Endothelial cell of umbilical vein (primary cell): ENCODE measurements around the gene RAB31. TPM values are rescaled to one million over a fixed set of nuclear protein-coding genes. Genes with fewer than 3 reads are reported as not detected.

Source experiments
- BruUV-seq: library from RNA; stranded (reverse); fragments of 400-500 nt; replicated peaks from 2 replicates; lab custom pipeline; 2021; lab: Mats Ljungman, UMichigan
- CTCF ChIA-PET: fragments of 300-600, 350-600 bp; sonication (Branson Sonifier 250); formaldehyde crosslinking; loops from one replicate; lab custom pipeline; 2021; ENCODE audit warnings: antibody characterized with exemption, inconsistent platforms; lab: Charles Lee
- POLR2A ChIA-PET: fragments of 300-600, 350-600 bp; sonication (Branson Sonifier 250); formaldehyde crosslinking; loops from one replicate; lab custom pipeline; 2021; ENCODE audit warnings: antibody characterized with exemption, inconsistent platforms; lab: Charles Lee
- DNase-seq: peaks from one replicate; pipeline ENCODE4 v3.0.0-alpha.2; 2011; ENCODE audit warnings: low read depth, low spot score
- FAIRE-seq: peaks from 2 replicates; lab custom pipeline; 2011; peaks lifted over from hg19 to GRCh38; lab: Jason Lieb, UNC
- H2AFZ ChIP-seq: 2 replicates; pipeline ENCODE4 v1.6.0; 2012; ENCODE audit warnings: low read depth, low read length, control low read depth, inconsistent platforms
- H3K27ac ChIP-seq: 2 replicates; pipeline ENCODE4 v1.5.1; 2011; ENCODE audit warnings: low read depth, mild to moderate bottlenecking, control low read depth, low read length, moderate library complexity; ENCODE audit not compliant: insufficient read depth
- H3K27me3 ChIP-seq, 2 experiments: 2 replicates each; pipeline versions ENCODE4 v1.6.0 to v1.6.1; 2011; ENCODE audit warnings: low read length in 2 of 2, mixed read lengths in 1 of 2; ENCODE audit not compliant: control insufficient read depth in 2 of 2, insufficient read depth in 2 of 2
- H3K36me3 ChIP-seq, 2 experiments: 2 replicates in 1 of 2; 3 replicates in 1 of 2; pipeline ENCODE4 v1.5.1; 2011; ENCODE audit warnings: low read length in 2 of 2, mild to moderate bottlenecking in 1 of 2, moderate library complexity in 1 of 2; ENCODE audit not compliant: control insufficient read depth in 2 of 2, insufficient read depth in 2 of 2; ENCODE audit errors: extremely low read depth in 1 of 2
- H3K4me1 ChIP-seq: 3 replicates; pipeline ENCODE4 v1.5.1; 2011; ENCODE audit warnings: mild to moderate bottlenecking, low read length; ENCODE audit not compliant: control insufficient read depth, insufficient read depth; ENCODE audit errors: extremely low read depth
- H3K4me2 ChIP-seq: 2 replicates; pipeline ENCODE4 v1.6.1; 2011; ENCODE audit warnings: low read length, control low read depth, mixed read lengths; ENCODE audit not compliant: insufficient read depth
- H3K4me3 ChIP-seq, 3 experiments: fragments of 200-600 bp in 1 of 3; sonication (generic), shearing (Covaris generic) in 1 of 3; replicated peaks in 1 of 3; 2 replicates each; pipeline ENCODE4 v1.5.1; 2011 to 2016; ENCODE audit warnings: control low read depth in 3 of 3, low read length in 3 of 3, mild to moderate bottlenecking in 2 of 3, inconsistent platforms in 1 of 3, low read depth in 1 of 3, moderate library complexity in 1 of 3; ENCODE audit not compliant: insufficient read depth in 1 of 3
- H3K79me2 ChIP-seq: 2 replicates; pipeline ENCODE4 v1.6.0; 2012; ENCODE audit warnings: low read length, inconsistent platforms; ENCODE audit not compliant: control insufficient read depth, insufficient read depth
- H3K9ac ChIP-seq: replicated peaks from 2 replicates; pipeline ENCODE3; 2011; ENCODE audit warnings: low read length, control low read depth; ENCODE audit not compliant: insufficient read depth; ENCODE audit errors: extremely low read depth
- H3K9me1 ChIP-seq: replicated peaks from 3 replicates; pipeline ENCODE4 v1.6.0; 2011; ENCODE audit warnings: mild to moderate bottlenecking, low read length; ENCODE audit not compliant: control insufficient read depth, insufficient read depth; ENCODE audit errors: extremely low read depth
- H3K9me3 ChIP-seq: replicated peaks from 2 replicates; pipeline ENCODE4 v1.5.1; 2012; ENCODE audit warnings: low read length, inconsistent platforms; ENCODE audit not compliant: control insufficient read depth, insufficient read depth
- H4K20me1 ChIP-seq: replicated peaks from 2 replicates; pipeline ENCODE3; 2011; ENCODE audit warnings: mild to moderate bottlenecking, low read length; ENCODE audit not compliant: control insufficient read depth, insufficient read depth; ENCODE audit errors: extremely low read depth
- EZH2 ChIP-seq: IDR thresholded peaks from 2 replicates; pipeline ENCODE4 v1.6.1; 2012; ENCODE audit warnings: borderline replicate concordance, low read depth, mild to moderate bottlenecking, moderate library complexity, low read length, inconsistent platforms; ENCODE audit not compliant: severe bottlenecking
- FOS ChIP-seq: IDR thresholded peaks from 2 replicates; pipeline ENCODE4 v1.6.1; 2011; ENCODE audit warnings: mild to moderate bottlenecking, low read length, moderate library complexity, borderline replicate concordance; ENCODE audit not compliant: insufficient read depth
- GATA2 ChIP-seq: IDR thresholded peaks from 2 replicates; pipeline ENCODE4 v1.7.0; 2011; ENCODE audit warnings: low read depth, mild to moderate bottlenecking, moderate library complexity, mixed read lengths, low read length; ENCODE audit not compliant: insufficient read length, insufficient read depth
- JUN ChIP-seq: IDR thresholded peaks from 2 replicates; pipeline ENCODE4 v1.6.1; 2011; ENCODE audit warnings: borderline replicate concordance, low read depth; ENCODE audit not compliant: insufficient read length, insufficient read depth
- MYC ChIP-seq: IDR thresholded peaks from one replicate; pipeline ENCODE4 v1.6.1; 2011; ENCODE audit warnings: mild to moderate bottlenecking, low read depth, low read length
- POLR2A ChIP-seq: IDR thresholded peaks from 2 replicates; pipeline ENCODE4 v1.6.1; 2012; ENCODE audit warnings: low read depth, mild to moderate bottlenecking, control low read depth, low read length
- POLR2AphosphoS5 ChIP-seq: IDR thresholded peaks from 2 replicates; pipeline ENCODE4 v1.6.1; 2012; ENCODE audit warnings: low read depth, mild to moderate bottlenecking, control low read depth, low read length, moderate library complexity; ENCODE audit not compliant: insufficient read depth
- dilution Hi-C: fragments of 300-500 bp; cut with MboI; formaldehyde crosslinking; loops from one replicate; pipeline ENCODE4 v1.15.0; 2019; ENCODE audit warnings: low sequenced_read_pairs; ENCODE audit not compliant: extremely low pct_ligation_motif_present
- intact Hi-C: fragments of 100-400 bp; cut with micrococcal nuclease; formaldehyde crosslinking; loops from one replicate; pipeline ENCODE4 v1.10.0; 2022
- polyA plus RNA-seq, 4 experiments: library from polyadenylated mRNA; depleted of rRNA in 3 of 4; stranded (reverse) in 3 of 4; unstranded in 1 of 4; fragments of >200 nt; gene quantifications; 2 replicates each; pipeline versions ENCODE4 v1.2.1 to v1.2.3, GENCODE V29; 2011 to 2012; ENCODE audit warnings: missing spikeins in 1 of 4
- total RNA-seq: library from RNA; stranded (reverse); gene quantifications from 2 replicates; pipeline ENCODE4 v1.2.3, GENCODE V29; 2021
- TF ChIP-seq, protein P1 (sequence below), 2 donors: IDR thresholded peaks; 1 replicate in 1 of 2; 2 replicates in 1 of 2; pipeline ENCODE4 v1.5.1; 2011; ENCODE audit warnings: low read length in 2 of 2, mild to moderate bottlenecking in 2 of 2, moderate library complexity in 2 of 2, control low read depth in 1 of 2, inconsistent platforms in 1 of 2, low read depth in 1 of 2; ENCODE audit not compliant: insufficient read depth in 1 of 2; ENCODE audit errors: extremely low read depth in 1 of 2
- TF ChIP-seq, protein P2 (sequence below): IDR thresholded peaks from 2 replicates; pipeline ENCODE4 v1.6.1; 2011; ENCODE audit not compliant: insufficient read depth, insufficient read length

The RAB31 gene
- total and polyA plus RNA-seq, 2 donors (not counting 3 experiments of a cell fraction or from before 2014, with no cell fraction given) = 30.5 TPM

DNA sequence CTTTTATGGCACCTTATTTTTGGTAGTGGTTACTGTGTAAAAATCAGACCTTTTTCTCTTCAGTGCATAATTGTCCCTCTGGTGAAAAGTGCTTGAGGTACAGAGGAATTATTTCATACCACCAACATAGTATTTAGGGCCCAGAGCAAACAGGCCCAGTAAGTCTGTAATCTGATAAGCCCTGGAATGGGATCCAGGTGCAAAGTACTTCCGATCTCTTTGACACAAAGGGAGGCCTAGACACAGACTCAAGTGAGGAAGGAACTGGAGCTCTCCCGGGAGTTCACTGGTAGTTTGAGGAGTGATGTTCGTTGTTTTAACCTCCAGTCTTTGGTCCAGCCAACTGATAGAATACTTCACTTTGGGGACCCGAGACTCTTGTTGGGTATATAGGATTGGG is 57.4 kb downstream of the RAB31 start:
- POLR2A ChIA-PET = no interaction called here
- H3K4me3 ChIP-seq = no peak overlapping the region
- CTCF ChIA-PET = no interaction called here
- H3K4me2 ChIP-seq = no peak overlapping the region
- intact Hi-C loops (no loop called here), dilution Hi-C loops (no loop called here)
- no peaks in the 10 kb centered on the region for H3K27me3 ChIP-seq
- no peaks in the 10 kb centered on the region for H3K9me1 ChIP-seq
- BruUV-seq = no TSS peak
- no peaks in the 10 kb centered on the region for H3K36me3 ChIP-seq
- peaks cover 2% of the 10 kb centered on the region for H3K79me2 ChIP-seq
- DNase-seq = no peak
- H2AFZ ChIP-seq = no peak overlapping the region
- H3K27ac ChIP-seq = no peak overlapping the region
- H3K9me3 ChIP-seq = no peaks in the 10 kb centered on the region
- H3K9ac ChIP-seq = no peak overlapping the region
- no peaks in the 10 kb centered on the region for H3K4me1 ChIP-seq
- no peak for FAIRE-seq
- TF ChIP-seq MYC = no peak
- no peak for TF ChIP-seq EZH2
- peaks cover 3% of the 10 kb centered on the region for H4K20me1 ChIP-seq

DNA sequence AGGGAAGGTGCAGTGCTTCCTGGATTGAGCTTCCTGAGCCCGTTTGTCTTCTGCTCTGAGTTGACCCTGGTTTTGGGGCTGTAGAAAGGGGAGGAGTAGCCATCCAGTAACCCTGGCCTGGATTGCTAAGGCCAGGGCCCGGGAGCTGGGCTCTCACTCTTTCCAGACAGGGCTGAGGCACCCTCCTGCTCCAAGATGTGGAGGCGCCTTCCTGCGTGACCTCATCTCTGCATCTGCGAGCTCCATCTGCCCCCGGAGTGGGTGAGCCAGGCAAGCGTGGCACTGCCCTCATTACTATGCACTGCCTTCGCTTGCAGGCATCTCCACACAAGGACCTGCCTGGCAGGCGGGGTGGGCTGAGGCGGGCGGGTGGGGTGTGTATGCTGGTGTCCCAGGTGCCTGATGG is 58.0 kb downstream of the RAB31 start:
- no peak overlapping the region for H3K4me3 ChIP-seq
- intact Hi-C loops (no loop called here), dilution Hi-C loops (no loop called here)
- H4K20me1 ChIP-seq = peaks cover 3% of the 10 kb centered on the region
- no peak overlapping the region for H2AFZ ChIP-seq
- CTCF ChIA-PET = no interaction called here
- H3K4me1 ChIP-seq = peaks cover 1% of the 10 kb centered on the region
- no peak overlapping the region for H3K9ac ChIP-seq
- no peaks in the 10 kb centered on the region for H3K36me3 ChIP-seq
- no peak overlapping the region for H3K27ac ChIP-seq
- TF ChIP-seq FOS (no peak), GATA2 (no peak), POLR2A (no peak), EZH2 (no peak), JUN (no peak), POLR2AphosphoS5 (no peak), MYC (no peak)
- TF ChIP-seq, protein P1, sequence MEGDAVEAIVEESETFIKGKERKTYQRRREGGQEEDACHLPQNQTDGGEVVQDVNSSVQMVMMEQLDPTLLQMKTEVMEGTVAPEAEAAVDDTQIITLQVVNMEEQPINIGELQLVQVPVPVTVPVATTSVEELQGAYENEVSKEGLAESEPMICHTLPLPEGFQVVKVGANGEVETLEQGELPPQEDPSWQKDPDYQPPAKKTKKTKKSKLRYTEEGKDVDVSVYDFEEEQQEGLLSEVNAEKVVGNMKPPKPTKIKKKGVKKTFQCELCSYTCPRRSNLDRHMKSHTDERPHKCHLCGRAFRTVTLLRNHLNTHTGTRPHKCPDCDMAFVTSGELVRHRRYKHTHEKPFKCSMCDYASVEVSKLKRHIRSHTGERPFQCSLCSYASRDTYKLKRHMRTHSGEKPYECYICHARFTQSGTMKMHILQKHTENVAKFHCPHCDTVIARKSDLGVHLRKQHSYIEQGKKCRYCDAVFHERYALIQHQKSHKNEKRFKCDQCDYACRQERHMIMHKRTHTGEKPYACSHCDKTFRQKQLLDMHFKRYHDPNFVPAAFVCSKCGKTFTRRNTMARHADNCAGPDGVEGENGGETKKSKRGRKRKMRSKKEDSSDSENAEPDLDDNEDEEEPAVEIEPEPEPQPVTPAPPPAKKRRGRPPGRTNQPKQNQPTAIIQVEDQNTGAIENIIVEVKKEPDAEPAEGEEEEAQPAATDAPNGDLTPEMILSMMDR (IDR thresholded peaks at IDR 0.05; ENCODE audit: extremely low read depth in 1 of 2, insufficient read depth in 1 of 2, low read depth in 1 of 2, low read length in 2 of 2) = no peak
- TF ChIP-seq, protein P2, sequence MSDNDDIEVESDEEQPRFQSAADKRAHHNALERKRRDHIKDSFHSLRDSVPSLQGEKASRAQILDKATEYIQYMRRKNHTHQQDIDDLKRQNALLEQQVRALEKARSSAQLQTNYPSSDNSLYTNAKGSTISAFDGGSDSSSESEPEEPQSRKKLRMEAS = no peak
- no TSS peak for BruUV-seq
- H3K9me3 ChIP-seq = no peaks in the 10 kb centered on the region
- POLR2A ChIA-PET = no interaction called here
- H3K9me1 ChIP-seq = no peaks in the 10 kb centered on the region
- peaks cover 5% of the 10 kb centered on the region for H3K79me2 ChIP-seq
- no peaks in the 10 kb centered on the region for H3K27me3 ChIP-seq
- DNase-seq (no peak), FAIRE-seq (no peak)
- H3K4me2 ChIP-seq = no peak overlapping the region
